Measurements from ENCODE around the gene RHCG. TPM values are rescaled to one million over a fixed set of nuclear protein-coding genes. Genes with fewer than 3 reads are reported as not detected.
A peak's percentile ranks its signal among the peaks of the same experiment; 100 is the strongest.
"Not testable (repeated sequence)": the region's sequence is repeated elsewhere in the genome, so short reads cannot be mapped to it uniquely, and the experiment has no call there.

RHCG gene
- total and polyA plus RNA-seq, 10 donors: 0.23 to 1.6 (median 0.30) TPM; not detected in 7

DNA sequence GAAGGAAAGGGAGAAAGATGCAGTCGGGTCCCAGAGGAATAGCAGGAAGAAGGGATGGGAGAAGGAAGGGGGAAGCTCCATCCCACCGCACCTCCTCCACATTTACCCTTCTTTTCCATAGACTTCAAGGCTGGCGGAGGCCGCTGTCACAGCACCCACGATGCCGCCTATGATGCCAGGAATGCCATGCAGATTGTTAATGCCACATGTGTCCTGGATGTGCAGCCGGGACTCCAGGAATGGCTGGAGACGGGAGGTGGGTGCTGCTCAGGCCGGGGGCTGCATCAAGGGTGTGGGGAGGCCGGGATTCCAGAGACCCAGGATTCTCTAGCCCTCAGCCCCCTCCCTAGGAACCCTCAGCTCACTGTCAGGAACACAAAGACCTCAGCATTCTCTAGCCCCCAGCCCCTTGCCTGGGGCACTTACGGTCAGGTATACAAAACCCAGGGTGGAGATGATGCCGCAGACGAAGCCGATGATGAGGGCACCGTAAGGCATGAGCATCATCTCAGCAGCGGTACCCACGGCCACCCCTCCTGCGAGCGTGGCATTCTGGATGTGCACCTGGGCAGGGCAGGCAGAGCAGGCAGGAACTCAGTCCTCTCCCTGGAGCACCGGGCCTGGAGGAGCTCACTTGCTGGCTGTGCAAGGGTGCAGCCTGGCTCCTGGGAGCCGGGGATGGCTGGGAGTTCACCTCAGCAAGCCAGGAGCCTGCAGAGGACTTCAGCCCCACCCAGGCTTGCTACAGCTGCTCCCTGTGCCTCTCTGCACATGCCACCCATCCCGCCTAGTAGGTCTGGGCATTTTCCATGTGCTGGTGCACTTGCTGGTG is 18.8 kb downstream of the RHCG start:
- Histone ChIP-seq H3K36me3 (no peaks in the 10 kb centered on the region), H3K4me1 (no peaks in the 10 kb centered on the region), H3K27ac (no peak overlapping the region), H3K4me3 (no peak overlapping the region), H3K27me3 (replicated peaks in 1 of 7) (peaks cover 0 to 77% (median 7%) of the 10 kb centered on the region in 7 donors), H3K9me3 (no peaks in the 10 kb centered on the region)
- TF ChIP-seq, protein P1, sequence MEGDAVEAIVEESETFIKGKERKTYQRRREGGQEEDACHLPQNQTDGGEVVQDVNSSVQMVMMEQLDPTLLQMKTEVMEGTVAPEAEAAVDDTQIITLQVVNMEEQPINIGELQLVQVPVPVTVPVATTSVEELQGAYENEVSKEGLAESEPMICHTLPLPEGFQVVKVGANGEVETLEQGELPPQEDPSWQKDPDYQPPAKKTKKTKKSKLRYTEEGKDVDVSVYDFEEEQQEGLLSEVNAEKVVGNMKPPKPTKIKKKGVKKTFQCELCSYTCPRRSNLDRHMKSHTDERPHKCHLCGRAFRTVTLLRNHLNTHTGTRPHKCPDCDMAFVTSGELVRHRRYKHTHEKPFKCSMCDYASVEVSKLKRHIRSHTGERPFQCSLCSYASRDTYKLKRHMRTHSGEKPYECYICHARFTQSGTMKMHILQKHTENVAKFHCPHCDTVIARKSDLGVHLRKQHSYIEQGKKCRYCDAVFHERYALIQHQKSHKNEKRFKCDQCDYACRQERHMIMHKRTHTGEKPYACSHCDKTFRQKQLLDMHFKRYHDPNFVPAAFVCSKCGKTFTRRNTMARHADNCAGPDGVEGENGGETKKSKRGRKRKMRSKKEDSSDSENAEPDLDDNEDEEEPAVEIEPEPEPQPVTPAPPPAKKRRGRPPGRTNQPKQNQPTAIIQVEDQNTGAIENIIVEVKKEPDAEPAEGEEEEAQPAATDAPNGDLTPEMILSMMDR (IDR thresholded peaks at IDR 0.05 in 8 of 11, conservative IDR thresholded peaks at IDR 0.05 in 3 of 11): no peak
- TF ChIP-seq POLR2A (IDR thresholded peaks at IDR 0.05) (no peak), POLR2AphosphoS5 (IDR thresholded peaks at IDR 0.05) (no peak)
- intact Hi-C loops (cut with DNase I; ENCODE audit: low total_unique reads): no loop called here
- WGBS, 5 donors: 74 to 87% (median 85%) methylated on average over 18 to 22 of the region's 22 CpGs
- DNase-seq: no peak

DNA sequence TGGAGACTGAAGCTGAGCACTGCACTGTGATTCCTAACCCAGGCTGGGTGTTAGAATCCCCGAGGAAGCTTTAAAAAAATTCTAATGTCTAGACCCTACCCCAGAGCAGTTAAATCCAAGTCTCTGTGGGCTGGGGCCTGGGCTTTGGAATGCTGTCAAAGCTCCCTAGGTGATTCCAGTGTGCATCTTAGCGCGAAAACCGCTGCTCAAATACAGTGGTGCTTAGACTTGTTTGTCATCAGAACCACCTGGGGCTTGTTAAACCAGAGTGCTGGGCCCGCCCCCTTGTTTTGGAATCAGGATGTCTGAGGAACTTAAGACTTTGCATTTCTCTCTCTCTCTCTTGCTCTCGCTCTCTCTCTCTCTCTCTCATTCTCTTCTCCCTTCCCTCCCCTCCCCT is 20.7 kb downstream of the RHCG start:
- TF ChIP-seq POLR2A (IDR thresholded peaks at IDR 0.05): no peak
- TF ChIP-seq, protein P1 (IDR thresholded peaks at IDR 0.05 in 8 of 11, conservative IDR thresholded peaks at IDR 0.05 in 3 of 11): no peak
- TF ChIP-seq POLR2AphosphoS5 (IDR thresholded peaks at IDR 0.05): no peak
- no peak overlapping the region for H3K27ac ChIP-seq
- 64 to 70% (median 66%) methylated on average over 6 of the region's 6 CpGs for WGBS, 5 donors
- no peaks in the 10 kb centered on the region for H3K9me3 ChIP-seq
- H3K27me3 ChIP-seq (replicated peaks in 1 of 7): peaks cover 0 to 80% (median 23%) of the 10 kb centered on the region in 7 donors
- intact Hi-C loops (cut with DNase I; ENCODE audit: low total_unique reads): no loop called here
- DNase-seq: no peak
- no peaks in the 10 kb centered on the region for H3K4me1 ChIP-seq
- H3K36me3 ChIP-seq: no peaks in the 10 kb centered on the region
- H3K4me3 ChIP-seq: no peak overlapping the region

DNA sequence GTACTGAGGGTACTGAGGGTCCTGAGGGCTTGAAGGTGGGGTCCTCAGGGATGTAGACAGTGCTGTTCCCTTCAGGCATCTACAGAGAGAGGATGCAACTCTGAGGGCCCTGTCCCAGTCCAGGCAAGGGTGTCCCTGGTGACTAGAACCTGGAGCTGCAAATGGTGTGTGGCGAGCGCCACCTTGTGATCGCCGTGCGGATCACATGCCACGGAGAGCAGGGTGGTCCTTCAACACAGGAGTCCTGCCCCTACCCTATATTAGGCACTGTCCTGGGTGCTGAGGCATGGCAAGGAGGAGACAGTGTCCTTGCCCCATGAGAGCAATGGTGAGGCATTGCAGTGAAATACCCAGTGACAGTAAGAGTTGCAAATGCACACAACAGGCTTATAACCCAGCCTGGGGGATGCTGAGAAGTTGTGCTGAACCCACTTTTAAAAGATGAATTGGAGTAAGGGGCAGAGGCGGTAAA is 23.6 kb downstream of the RHCG start:
- TF ChIP-seq, protein P1 (IDR thresholded peaks at IDR 0.05 in 8 of 11, conservative IDR thresholded peaks at IDR 0.05 in 3 of 11): peak; percentile 26 to 72 (median 58)
- no peak for TF ChIP-seq POLR2A (IDR thresholded peaks at IDR 0.05)
- WGBS, 5 donors: 5 to 11% (median 7%) methylated on average over 7 of the region's 7 CpGs
- peak; percentile 83 for DNase-seq
- Histone ChIP-seq H3K9me3 (peaks cover 0 to 7% (median 0%) of the 10 kb centered on the region in 8 donors), H3K4me3 (no peak overlapping the region), H3K27me3 (replicated peaks in 1 of 7) (peaks cover 0 to 68% (median 26%) of the 10 kb centered on the region in 7 donors), H3K36me3 (no peaks in the 10 kb centered on the region), H3K4me1 (no peaks in the 10 kb centered on the region), H3K27ac (no peak overlapping the region)
- intact Hi-C loops (cut with DNase I; ENCODE audit: low total_unique reads): loop anchor here (5.0 kb wide), 1 partner anchor 116 kb away; no protein-coding TSS in a partner anchor

DNA sequence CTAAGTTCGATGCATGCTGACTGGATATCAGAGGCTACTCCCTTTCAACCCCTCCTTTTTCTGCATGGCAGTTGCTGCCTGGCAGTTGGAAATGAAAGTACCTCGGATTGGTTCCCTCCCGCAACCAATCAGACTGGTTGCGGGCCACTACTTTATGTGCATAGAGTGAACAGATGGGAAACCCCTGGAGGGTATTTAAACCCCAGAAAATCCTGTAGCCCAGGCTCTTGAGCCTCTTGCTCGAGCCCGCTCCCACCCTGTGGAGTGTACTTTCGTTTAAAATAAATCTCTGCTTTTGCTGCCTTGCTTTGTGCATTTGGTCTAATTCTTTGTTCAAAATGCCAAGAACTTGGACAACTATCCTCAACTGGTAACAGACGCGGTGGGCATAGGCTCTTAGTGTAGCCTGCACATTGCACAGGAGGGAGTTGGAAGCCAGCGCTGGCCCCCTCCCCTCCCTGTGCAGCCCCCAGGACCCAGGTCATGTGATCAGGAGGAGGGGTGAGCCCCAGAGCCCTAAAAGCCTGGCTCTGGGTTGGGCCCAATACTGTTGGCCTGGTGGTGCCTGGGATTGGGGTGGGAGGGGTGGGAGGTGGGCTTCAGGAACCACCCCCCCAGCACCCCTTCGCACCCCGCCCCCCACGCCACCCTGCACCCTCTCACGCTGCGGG is 26.8 kb downstream of the RHCG start:
- no peak for DNase-seq
- Histone ChIP-seq H3K4me3 (no peak overlapping the region), H3K9me3 (peaks cover 0 to 7% (median 0%) of the 10 kb centered on the region in 8 donors), H3K36me3 (no peaks in the 10 kb centered on the region), H3K27ac (no peak overlapping the region), H3K27me3 (replicated peaks in 1 of 7) (peaks cover 0 to 47% (median 26%) of the 10 kb centered on the region in 7 donors), H3K4me1 (no peaks in the 10 kb centered on the region)
- 51 to 69% (median 56%) methylated on average over 9 to 15 of the region's 15 CpGs for WGBS, 5 donors
- TF ChIP-seq, protein P1 (IDR thresholded peaks at IDR 0.05 in 8 of 11, conservative IDR thresholded peaks at IDR 0.05 in 3 of 11): no peak
- TF ChIP-seq POLR2A (IDR thresholded peaks at IDR 0.05) (no peak), POLR2AphosphoS5 (IDR thresholded peaks at IDR 0.05) (no peak)
- intact Hi-C loops (cut with DNase I; ENCODE audit: low total_unique reads): loop anchor here (5.0 kb wide), 1 partner anchor 112 kb away; no protein-coding TSS in a partner anchor

DNA sequence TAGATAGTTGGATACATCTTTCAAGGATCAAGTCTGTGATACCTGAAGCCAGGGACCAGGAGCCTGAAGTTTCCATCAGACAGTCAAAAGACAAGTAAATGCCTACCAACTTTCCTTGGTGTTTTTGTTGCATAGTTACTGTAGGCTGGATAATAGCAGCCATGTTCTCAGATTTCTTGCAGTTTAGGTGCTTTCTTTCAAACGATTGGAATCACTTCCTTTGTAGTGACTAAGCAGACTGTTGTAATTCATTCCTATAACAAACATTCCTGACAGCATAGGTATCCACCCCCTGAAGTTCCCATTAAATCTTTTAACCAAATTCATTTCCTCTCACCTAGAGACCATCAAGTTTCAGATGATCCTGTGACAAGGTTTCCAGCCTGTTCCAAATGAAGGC is 27.6 kb downstream of the RHCG start:
- H3K4me1 ChIP-seq; H3K9me3 ChIP-seq; DNase-seq; intact Hi-C loops (cut with DNase I; ENCODE audit: low total_unique reads); H3K27ac ChIP-seq; H3K4me3 ChIP-seq; H3K36me3 ChIP-seq: not testable (repeated sequence)
- 3 to 9% (median 4%) methylated on average over 1 of the region's 1 CpG for WGBS, 5 donors
- H3K27me3 ChIP-seq (replicated peaks in 1 of 7): peaks cover 0 to 47% (median 26%) of the 10 kb centered on the region in 7 donors

All from spleen (tissue), 11 donors.